OCI-LY3 (cell line): ENCODE measurements around the gene RAPGEF2.

Source experiments
- H2AFZ ChIP-seq: fragments of 200-600, 300-600 bp; shearing (Covaris generic); 2 replicates; pipeline ENCODE4 v1.6.0; 2014; ENCODE audit warnings: antibody characterized with exemption, low read depth, low read length
- H3K27ac ChIP-seq: fragments of 200-600, 300-600 bp; sonication (generic); 2 replicates; pipeline ENCODE4 v1.5.1; 2014; ENCODE audit warnings: mild to moderate bottlenecking, low read length, moderate library complexity, mixed read lengths
- H3K27me3 ChIP-seq: fragments of 200-600, 300-600 bp; sonication (generic); 2 replicates; pipeline ENCODE4 v1.6.1; 2014; ENCODE audit warnings: low read depth, low read length, mixed read lengths
- H3K36me3 ChIP-seq: fragments of 200-600, 300-600 bp; sonication (generic); replicated peaks from 2 replicates; pipeline ENCODE3; 2014; ENCODE audit warnings: low read depth, low read length, mixed read lengths
- H3K4me1 ChIP-seq: fragments of 300-600, 200-600 bp; sonication (generic); 2 replicates; pipeline ENCODE4 v1.6.1; 2014; ENCODE audit warnings: low read length, mixed read lengths
- H3K4me2 ChIP-seq: fragments of 200-600, 300-600 bp; sonication (generic); 2 replicates; pipeline ENCODE4 v1.6.1; 2014; ENCODE audit warnings: low read length, mixed read lengths
- H3K4me3 ChIP-seq: fragments of 300-600, 200-600 bp; sonication (generic); 2 replicates; pipeline ENCODE4 v1.5.1; 2014; ENCODE audit warnings: antibody characterized with exemption, mild to moderate bottlenecking, low read length, moderate library complexity
- H3K79me2 ChIP-seq: fragments of 300-600, 200-600 bp; shearing (Covaris generic); 2 replicates; pipeline ENCODE4 v1.6.1; 2014; ENCODE audit warnings: mild to moderate bottlenecking, low read length, mixed read lengths
- H3K9ac ChIP-seq: fragments of 300-600, 200-600 bp; shearing (Covaris generic); 2 replicates; pipeline ENCODE4 v1.6.0; 2014; ENCODE audit warnings: mild to moderate bottlenecking, low read length, moderate library complexity
- H3K9me3 ChIP-seq: fragments of 200-600, 300-600 bp; shearing (Covaris generic); 2 replicates; pipeline ENCODE4 v1.6.1; 2014; ENCODE audit warnings: low read length, mixed read lengths; ENCODE audit not compliant: insufficient read depth
- H4K20me1 ChIP-seq: fragments of 200-600, 300-600 bp; sonication (generic); 2 replicates; pipeline ENCODE4 v1.6.1; 2016; ENCODE audit warnings: low read length, mixed read lengths; ENCODE audit not compliant: insufficient read depth
- EZH2phosphoT487 ChIP-seq: fragments of 200-600 bp; shearing (Covaris generic); IDR thresholded peaks from 2 replicates; pipeline ENCODE4 v1.6.1; 2018; ENCODE audit warnings: antibody characterized with exemption, mixed run types, low read depth
- TF ChIP-seq, protein P1 (sequence below): fragments of 200-600, 300-600 bp; sonication (generic); IDR thresholded peaks from 2 replicates; pipeline ENCODE4 v1.5.1; 2014; ENCODE audit warnings: antibody characterized with exemption, low read length, low read depth

The RAPGEF2 gene

DNA sequence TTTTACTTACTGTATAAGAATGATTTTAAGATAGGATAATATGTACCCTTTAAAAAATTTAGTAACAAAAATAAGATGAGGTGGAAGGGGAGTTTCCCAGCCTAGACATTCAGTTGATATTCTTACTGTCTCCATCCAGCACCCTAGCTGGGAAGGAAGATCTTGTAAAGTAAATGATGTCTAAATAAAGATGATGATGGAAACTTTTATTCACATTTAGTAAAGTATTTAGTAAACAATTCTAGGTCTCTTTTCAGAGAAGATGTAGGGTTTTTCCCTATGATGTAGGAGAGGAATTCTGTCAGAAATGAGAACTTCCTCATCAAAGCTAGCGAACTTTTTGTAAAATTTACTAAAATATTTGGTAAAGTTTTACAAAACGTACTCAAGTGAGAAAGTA, 136.8 kb downstream of the RAPGEF2 start:
- H3K27me3 ChIP-seq, result no peaks in the 10 kb centered on the region
- H3K9ac ChIP-seq, result no peak overlapping the region
- H2AFZ ChIP-seq, result no peak overlapping the region
- H3K4me3 ChIP-seq, result no peak overlapping the region
- no peaks in the 10 kb centered on the region for H3K36me3 ChIP-seq
- TF ChIP-seq EZH2phosphoT487, result no peak
- TF ChIP-seq, protein P1, sequence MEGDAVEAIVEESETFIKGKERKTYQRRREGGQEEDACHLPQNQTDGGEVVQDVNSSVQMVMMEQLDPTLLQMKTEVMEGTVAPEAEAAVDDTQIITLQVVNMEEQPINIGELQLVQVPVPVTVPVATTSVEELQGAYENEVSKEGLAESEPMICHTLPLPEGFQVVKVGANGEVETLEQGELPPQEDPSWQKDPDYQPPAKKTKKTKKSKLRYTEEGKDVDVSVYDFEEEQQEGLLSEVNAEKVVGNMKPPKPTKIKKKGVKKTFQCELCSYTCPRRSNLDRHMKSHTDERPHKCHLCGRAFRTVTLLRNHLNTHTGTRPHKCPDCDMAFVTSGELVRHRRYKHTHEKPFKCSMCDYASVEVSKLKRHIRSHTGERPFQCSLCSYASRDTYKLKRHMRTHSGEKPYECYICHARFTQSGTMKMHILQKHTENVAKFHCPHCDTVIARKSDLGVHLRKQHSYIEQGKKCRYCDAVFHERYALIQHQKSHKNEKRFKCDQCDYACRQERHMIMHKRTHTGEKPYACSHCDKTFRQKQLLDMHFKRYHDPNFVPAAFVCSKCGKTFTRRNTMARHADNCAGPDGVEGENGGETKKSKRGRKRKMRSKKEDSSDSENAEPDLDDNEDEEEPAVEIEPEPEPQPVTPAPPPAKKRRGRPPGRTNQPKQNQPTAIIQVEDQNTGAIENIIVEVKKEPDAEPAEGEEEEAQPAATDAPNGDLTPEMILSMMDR, result no peak
- H3K27ac ChIP-seq, result no peak overlapping the region
- H4K20me1 ChIP-seq, result no peaks in the 10 kb centered on the region
- H3K9me3 ChIP-seq, result no peaks in the 10 kb centered on the region
- H3K79me2 ChIP-seq, result no peaks in the 10 kb centered on the region
- no peak overlapping the region for H3K4me2 ChIP-seq
- no peaks in the 10 kb centered on the region for H3K4me1 ChIP-seq

DNA sequence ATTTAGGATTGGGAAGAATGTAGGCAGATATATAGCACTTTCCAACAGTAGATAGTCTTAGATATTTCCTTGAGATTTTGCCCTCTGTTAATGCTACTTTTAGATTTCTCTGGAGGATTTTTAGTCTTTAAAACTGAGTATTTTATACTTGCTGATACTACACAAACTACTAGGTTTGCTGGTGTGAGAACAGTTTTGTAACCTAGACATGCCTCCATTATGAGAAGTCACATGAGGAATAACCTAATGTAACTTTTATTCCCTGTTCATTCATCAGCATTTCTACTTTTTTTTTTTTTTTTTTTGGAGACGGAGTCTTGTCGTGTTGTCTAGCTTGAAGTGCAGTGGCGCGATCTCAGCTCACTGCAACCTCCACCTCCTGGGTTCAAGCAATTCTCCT, 137.2 kb downstream of the RAPGEF2 start:
- Histone ChIP-seq H3K27ac (no peak overlapping the region), H3K4me3 (no peak overlapping the region), H3K9ac (no peak overlapping the region), H3K79me2 (no peaks in the 10 kb centered on the region), H2AFZ (no peak overlapping the region), H3K36me3 (no peaks in the 10 kb centered on the region), H3K4me1 (no peaks in the 10 kb centered on the region), H3K27me3 (no peaks in the 10 kb centered on the region), H3K9me3 (no peaks in the 10 kb centered on the region), H3K4me2 (no peak overlapping the region), H4K20me1 (no peaks in the 10 kb centered on the region)
- TF ChIP-seq, protein P1, result no peak
- TF ChIP-seq EZH2phosphoT487, result no peak

DNA sequence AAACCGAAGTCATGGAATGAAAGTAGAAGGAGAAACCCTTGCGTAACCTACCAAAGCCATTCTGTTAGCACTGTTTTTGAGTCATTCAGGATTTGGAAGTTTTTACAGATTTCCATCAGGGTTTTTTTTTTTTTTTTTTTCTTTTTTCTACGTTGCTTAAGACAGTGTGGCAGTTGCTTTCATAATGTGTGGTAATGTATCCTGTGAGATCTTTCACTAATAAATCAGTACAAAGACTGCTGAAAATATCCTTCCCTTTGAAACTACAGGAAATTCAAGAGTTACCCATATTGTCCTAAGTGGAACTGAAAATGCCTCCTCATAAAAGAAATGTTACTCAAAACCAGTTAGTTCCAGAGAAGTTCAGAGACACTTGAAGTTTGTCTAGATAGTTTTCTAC, 137.8 kb downstream of the RAPGEF2 start:
- Histone ChIP-seq H3K27me3 (no peaks in the 10 kb centered on the region), H3K4me3 (no peak overlapping the region), H3K36me3 (no peaks in the 10 kb centered on the region), H2AFZ (no peak overlapping the region), H3K4me2 (no peak overlapping the region), H3K79me2 (no peaks in the 10 kb centered on the region), H4K20me1 (no peaks in the 10 kb centered on the region), H3K9ac (no peak overlapping the region), H3K27ac (no peak overlapping the region), H3K9me3 (no peaks in the 10 kb centered on the region), H3K4me1 (no peaks in the 10 kb centered on the region)
- TF ChIP-seq EZH2phosphoT487, result no peak
- TF ChIP-seq, protein P1, result no peak

DNA sequence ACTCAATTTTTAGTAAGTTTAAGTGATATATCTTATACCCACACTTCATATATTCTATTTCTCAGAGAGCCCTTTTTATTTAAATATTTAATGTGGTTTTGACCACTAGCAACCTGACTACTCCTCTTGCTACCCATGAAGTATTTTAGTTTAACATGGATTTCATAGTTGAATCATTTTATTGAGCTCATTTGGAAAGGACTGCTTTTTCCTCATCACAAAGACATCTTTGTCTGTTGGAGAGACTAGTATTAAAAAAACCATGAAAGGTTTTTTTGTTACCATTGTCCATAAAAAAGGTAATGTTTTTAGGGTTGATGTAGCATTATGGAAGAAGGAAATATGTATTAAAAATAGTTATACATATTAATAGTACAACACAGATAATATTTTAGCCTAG, 139.5 kb downstream of the RAPGEF2 start:
- TF ChIP-seq EZH2phosphoT487, result no peak
- Histone ChIP-seq H3K4me1 (no peaks in the 10 kb centered on the region), H3K27ac (no peak overlapping the region), H4K20me1 (no peaks in the 10 kb centered on the region), H2AFZ (no peak overlapping the region), H3K9ac (no peak overlapping the region), H3K4me3 (no peak overlapping the region), H3K9me3 (no peaks in the 10 kb centered on the region), H3K79me2 (no peaks in the 10 kb centered on the region), H3K36me3 (no peaks in the 10 kb centered on the region), H3K27me3 (no peaks in the 10 kb centered on the region), H3K4me2 (no peak overlapping the region)
